SK-N-SH treated with all-trans-retinoic acid at 6 μM for 48 hours (cell line): ENCODE measurements around the gene STUM.

ENCODE experiments used
- ATAC-seq: fragments of 200-7000 bp; cut with Tn5 transposase; 3 replicates; pipeline ENCODE4 v1.9.1; 2020; ENCODE audit warnings: mild to moderate bottlenecking, moderate library complexity
- ARNTL ChIP-seq: fragments of 450-650 bp; formaldehyde crosslinking; IDR thresholded peaks from 2 replicates; pipeline ENCODE4 v1.5.0; 2020; ENCODE audit warnings: low read depth, mild to moderate bottlenecking, moderate library complexity, borderline replicate concordance
- CSDC2 ChIP-seq: fragments of 250-450 bp; sonication (Bioruptor Pico); IDR thresholded peaks from 2 replicates; pipeline ENCODE4 v1.5.0; 2020; ENCODE audit warnings: mild to moderate bottlenecking, moderate library complexity
- ESRRG ChIP-seq: fragments of 250-450 bp; sonication (Bioruptor Pico); IDR thresholded peaks from 2 replicates; pipeline ENCODE4 v1.6.1; 2021; ENCODE audit warnings: mild to moderate bottlenecking
- GLIS3 ChIP-seq: fragments of 250-450 bp; sonication (Bioruptor Pico); IDR thresholded peaks from 2 replicates; pipeline ENCODE4 v1.5.0; 2020; ENCODE audit warnings: mild to moderate bottlenecking, moderate library complexity
- OSR1 ChIP-seq: fragments of 250-450 bp; sonication (Bioruptor Pico); IDR thresholded peaks from 2 replicates; pipeline ENCODE4 v1.8.0; 2022; ENCODE audit warnings: moderate library complexity, mild to moderate bottlenecking, inconsistent platforms
- PPARA ChIP-seq: fragments of 250-450 bp; sonication (Bioruptor Pico); IDR thresholded peaks from 2 replicates; pipeline ENCODE4 v1.5.0; 2020; ENCODE audit warnings: mild to moderate bottlenecking, borderline replicate concordance
- RARB ChIP-seq: fragments of 250-450 bp; sonication (Bioruptor Pico); IDR thresholded peaks from 2 replicates; pipeline ENCODE4 v1.8.0; 2021; ENCODE audit warnings: mild to moderate bottlenecking, moderate library complexity
- SNAI2 ChIP-seq: fragments of 250-450 bp; sonication (Bioruptor Pico); IDR thresholded peaks from 2 replicates; pipeline ENCODE4 v1.5.0; 2020; ENCODE audit warnings: mild to moderate bottlenecking, moderate library complexity
- TCF4 ChIP-seq: fragments of 250-450 bp; sonication (Bioruptor Pico); IDR thresholded peaks from 2 replicates; pipeline ENCODE4 v1.8.0; 2021; ENCODE audit warnings: mild to moderate bottlenecking, moderate library complexity, borderline replicate concordance
- TOX ChIP-seq: fragments of 250-450 bp; sonication (Bioruptor Pico); IDR thresholded peaks from 2 replicates; pipeline ENCODE4 v1.8.0; 2021; ENCODE audit warnings: mild to moderate bottlenecking, moderate library complexity, borderline replicate concordance
- ZC3H10 ChIP-seq: fragments of 250-450 bp; sonication (Bioruptor Pico); IDR thresholded peaks from 2 replicates; pipeline ENCODE4 v1.5.1; 2021; ENCODE audit warnings: mild to moderate bottlenecking, moderate library complexity
- ZFP3 ChIP-seq: fragments of 250-450 bp; sonication (Bioruptor Pico); IDR thresholded peaks from 2 replicates; pipeline ENCODE4 v1.5.0; 2020; ENCODE audit warnings: mild to moderate bottlenecking, moderate library complexity
- ZFP30 ChIP-seq: fragments of 450-650 bp; formaldehyde crosslinking; IDR thresholded peaks from 2 replicates; pipeline ENCODE4 v1.5.0; 2022; ENCODE audit warnings: mild to moderate bottlenecking, moderate library complexity
- ZNF565 ChIP-seq: fragments of 450-650 bp; formaldehyde crosslinking; conservative IDR thresholded peaks from 2 replicates; pipeline ENCODE4 v1.5.0; 2020; ENCODE audit warnings: low read depth, mild to moderate bottlenecking, moderate library complexity
- ZNF70 ChIP-seq: fragments of 450-650 bp; formaldehyde crosslinking; IDR thresholded peaks from 2 replicates; pipeline ENCODE4 v1.5.0; 2020; ENCODE audit warnings: mild to moderate bottlenecking, moderate library complexity
- ZNF8 ChIP-seq: fragments of 450-650 bp; formaldehyde crosslinking; IDR thresholded peaks from 2 replicates; pipeline ENCODE4 v1.5.0; 2020; ENCODE audit warnings: mild to moderate bottlenecking, moderate library complexity
- TF ChIP-seq, protein P1 (sequence below): fragments of 250-450 bp; sonication (Bioruptor Pico); IDR thresholded peaks from 2 replicates; pipeline ENCODE4 v1.8.0; 2021; ENCODE audit warnings: low read depth, mild to moderate bottlenecking, moderate library complexity, borderline replicate concordance
- TF ChIP-seq, protein P2 (sequence below): fragments of 250-450 bp; sonication (Bioruptor Pico); IDR thresholded peaks from 2 replicates; pipeline ENCODE4 v1.5.0; 2020; ENCODE audit warnings: mild to moderate bottlenecking, moderate library complexity
- TF ChIP-seq, protein P3 (sequence below): fragments of 250-450 bp; sonication (Bioruptor Pico); IDR thresholded peaks from 2 replicates; pipeline ENCODE4 v1.8.0; 2020; ENCODE audit warnings: mild to moderate bottlenecking, moderate library complexity, borderline replicate concordance
- TF ChIP-seq, protein P4 (sequence below): fragments of 250-450 bp; sonication (Bioruptor Pico); IDR thresholded peaks from 2 replicates; pipeline ENCODE4 v1.5.1; 2020; ENCODE audit warnings: low read depth, mild to moderate bottlenecking, moderate library complexity

Gene STUM

DNA sequence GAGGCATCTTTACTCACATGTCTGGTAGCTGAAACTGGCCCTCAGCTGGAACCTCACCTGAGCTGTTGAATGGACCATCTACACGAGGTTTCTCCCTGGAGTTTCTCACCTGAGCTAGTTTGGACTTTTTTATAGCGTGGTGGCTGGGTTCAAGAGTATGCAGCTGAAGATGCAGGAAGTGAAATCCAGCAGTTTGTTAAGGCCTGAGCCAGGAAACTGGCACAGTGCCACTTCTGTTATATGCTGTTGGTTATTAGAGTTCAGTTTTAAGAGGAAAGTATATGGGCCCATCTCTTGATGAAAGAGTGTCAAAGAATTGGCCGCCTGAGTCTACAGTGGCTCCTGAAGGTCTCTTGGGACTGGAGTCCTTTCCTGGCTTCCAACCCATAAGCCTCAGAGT is 35.6 kb downstream of the STUM start:
- ATAC-seq = no peak
- TF ChIP-seq, protein P1, sequence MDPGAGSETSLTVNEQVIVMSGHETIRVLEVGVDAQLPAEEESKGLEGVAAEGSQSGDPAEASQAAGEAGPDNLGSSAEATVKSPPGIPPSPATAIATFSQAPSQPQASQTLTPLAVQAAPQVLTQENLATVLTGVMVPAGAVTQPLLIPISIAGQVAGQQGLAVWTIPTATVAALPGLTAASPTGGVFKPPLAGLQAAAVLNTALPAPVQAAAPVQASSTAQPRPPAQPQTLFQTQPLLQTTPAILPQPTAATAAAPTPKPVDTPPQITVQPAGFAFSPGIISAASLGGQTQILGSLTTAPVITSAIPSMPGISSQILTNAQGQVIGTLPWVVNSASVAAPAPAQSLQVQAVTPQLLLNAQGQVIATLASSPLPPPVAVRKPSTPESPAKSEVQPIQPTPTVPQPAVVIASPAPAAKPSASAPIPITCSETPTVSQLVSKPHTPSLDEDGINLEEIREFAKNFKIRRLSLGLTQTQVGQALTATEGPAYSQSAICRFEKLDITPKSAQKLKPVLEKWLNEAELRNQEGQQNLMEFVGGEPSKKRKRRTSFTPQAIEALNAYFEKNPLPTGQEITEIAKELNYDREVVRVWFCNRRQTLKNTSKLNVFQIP (CRISPR knock-in tag) = no peak
- TF ChIP-seq PPARA (CRISPR knock-in tag) (no peak), ZNF8 (CRISPR knock-in tag) (no peak)
- TF ChIP-seq, protein P2, sequence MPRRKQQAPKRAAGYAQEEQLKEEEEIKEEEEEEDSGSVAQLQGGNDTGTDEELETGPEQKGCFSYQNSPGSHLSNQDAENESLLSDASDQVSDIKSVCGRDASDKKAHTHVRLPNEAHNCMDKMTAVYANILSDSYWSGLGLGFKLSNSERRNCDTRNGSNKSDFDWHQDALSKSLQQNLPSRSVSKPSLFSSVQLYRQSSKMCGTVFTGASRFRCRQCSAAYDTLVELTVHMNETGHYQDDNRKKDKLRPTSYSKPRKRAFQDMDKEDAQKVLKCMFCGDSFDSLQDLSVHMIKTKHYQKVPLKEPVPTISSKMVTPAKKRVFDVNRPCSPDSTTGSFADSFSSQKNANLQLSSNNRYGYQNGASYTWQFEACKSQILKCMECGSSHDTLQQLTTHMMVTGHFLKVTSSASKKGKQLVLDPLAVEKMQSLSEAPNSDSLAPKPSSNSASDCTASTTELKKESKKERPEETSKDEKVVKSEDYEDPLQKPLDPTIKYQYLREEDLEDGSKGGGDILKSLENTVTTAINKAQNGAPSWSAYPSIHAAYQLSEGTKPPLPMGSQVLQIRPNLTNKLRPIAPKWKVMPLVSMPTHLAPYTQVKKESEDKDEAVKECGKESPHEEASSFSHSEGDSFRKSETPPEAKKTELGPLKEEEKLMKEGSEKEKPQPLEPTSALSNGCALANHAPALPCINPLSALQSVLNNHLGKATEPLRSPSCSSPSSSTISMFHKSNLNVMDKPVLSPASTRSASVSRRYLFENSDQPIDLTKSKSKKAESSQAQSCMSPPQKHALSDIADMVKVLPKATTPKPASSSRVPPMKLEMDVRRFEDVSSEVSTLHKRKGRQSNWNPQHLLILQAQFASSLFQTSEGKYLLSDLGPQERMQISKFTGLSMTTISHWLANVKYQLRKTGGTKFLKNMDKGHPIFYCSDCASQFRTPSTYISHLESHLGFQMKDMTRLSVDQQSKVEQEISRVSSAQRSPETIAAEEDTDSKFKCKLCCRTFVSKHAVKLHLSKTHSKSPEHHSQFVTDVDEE (CRISPR knock-in tag) = no peak

DNA sequence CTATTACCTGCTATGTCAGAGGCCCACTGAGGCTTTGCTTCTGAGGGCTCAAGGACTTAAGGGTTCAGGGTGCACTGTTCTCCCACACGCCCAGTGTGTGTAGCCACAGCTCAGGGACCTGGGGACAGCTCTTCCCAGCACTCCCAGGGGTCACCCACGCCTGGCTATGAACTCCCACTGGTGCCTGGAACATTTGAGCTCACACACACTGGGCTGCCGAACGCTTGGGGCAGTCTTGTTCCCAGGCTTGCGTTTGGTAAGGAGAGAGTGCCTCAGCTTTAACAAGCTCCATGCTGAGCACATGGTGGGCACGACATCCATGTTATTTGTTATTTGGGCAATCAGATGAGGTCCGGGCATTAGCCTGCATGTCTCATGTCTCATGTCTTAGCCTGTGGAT is 37.6 kb downstream of the STUM start:
- TF ChIP-seq TOX (CRISPR knock-in tag) (no peak), OSR1 (no peak), RARB (no peak), GLIS3 (CRISPR knock-in tag) (no peak), PPARA (CRISPR knock-in tag) (no peak), SNAI2 (CRISPR knock-in tag) (no peak), ZC3H10 (CRISPR knock-in tag) (no peak), ZFP30 (CRISPR knock-in tag) (no peak), ZNF8 (CRISPR knock-in tag) (no peak), ZFP3 (CRISPR knock-in tag) (no peak)
- TF ChIP-seq, protein P3, sequence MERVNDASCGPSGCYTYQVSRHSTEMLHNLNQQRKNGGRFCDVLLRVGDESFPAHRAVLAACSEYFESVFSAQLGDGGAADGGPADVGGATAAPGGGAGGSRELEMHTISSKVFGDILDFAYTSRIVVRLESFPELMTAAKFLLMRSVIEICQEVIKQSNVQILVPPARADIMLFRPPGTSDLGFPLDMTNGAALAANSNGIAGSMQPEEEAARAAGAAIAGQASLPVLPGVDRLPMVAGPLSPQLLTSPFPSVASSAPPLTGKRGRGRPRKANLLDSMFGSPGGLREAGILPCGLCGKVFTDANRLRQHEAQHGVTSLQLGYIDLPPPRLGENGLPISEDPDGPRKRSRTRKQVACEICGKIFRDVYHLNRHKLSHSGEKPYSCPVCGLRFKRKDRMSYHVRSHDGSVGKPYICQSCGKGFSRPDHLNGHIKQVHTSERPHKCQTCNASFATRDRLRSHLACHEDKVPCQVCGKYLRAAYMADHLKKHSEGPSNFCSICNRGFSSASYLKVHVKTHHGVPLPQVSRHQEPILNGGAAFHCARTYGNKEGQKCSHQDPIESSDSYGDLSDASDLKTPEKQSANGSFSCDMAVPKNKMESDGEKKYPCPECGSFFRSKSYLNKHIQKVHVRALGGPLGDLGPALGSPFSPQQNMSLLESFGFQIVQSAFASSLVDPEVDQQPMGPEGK (CRISPR knock-in tag) = no peak
- TF ChIP-seq, protein P1 (CRISPR knock-in tag) = no peak
- TF ChIP-seq, protein P4, sequence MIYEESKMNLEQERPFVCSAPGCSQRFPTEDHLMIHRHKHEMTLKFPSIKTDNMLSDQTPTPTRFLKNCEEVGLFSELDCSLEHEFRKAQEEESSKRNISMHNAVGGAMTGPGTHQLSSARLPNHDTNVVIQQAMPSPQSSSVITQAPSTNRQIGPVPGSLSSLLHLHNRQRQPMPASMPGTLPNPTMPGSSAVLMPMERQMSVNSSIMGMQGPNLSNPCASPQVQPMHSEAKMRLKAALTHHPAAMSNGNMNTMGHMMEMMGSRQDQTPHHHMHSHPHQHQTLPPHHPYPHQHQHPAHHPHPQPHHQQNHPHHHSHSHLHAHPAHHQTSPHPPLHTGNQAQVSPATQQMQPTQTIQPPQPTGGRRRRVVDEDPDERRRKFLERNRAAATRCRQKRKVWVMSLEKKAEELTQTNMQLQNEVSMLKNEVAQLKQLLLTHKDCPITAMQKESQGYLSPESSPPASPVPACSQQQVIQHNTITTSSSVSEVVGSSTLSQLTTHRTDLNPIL (CRISPR knock-in tag) = no peak
- no peak for ATAC-seq

DNA sequence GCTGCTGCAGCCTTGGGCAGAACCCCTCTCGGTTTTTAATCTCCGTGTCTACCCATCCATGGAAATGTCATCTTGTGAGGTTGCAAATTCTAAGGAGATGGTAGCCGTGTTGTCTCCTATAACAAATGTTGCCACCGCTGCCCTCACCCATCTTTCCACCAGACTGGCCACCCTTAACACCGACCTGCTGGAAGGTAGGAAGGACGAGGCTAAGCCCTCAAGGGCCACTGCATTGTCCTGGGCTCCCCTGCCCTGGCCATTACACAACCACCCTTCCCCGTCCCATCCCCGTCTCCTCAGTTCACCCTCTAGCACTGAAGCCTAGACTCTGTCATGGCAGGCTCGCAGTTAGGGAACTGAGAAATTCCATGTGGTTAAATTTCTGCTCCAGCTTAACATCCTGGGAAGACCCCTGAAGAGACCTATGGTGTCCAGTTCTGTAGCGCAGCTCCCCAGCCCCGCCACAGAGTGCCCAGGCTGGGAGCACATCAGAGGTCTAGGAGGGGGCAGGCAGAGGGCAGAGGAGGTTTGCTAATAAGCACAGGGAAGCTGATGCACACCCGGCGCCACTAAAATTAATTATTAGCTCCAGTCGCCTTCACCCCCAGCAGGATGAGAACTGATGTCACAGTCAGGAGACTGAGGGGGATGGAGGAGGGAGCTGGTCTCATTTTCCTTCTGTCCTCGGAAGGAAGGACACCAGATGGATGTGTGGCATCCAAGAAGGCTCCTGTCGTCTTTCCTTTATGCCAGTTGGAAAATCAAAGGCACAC is 38.3 kb downstream of the STUM start:
- TF ChIP-seq ZC3H10 (CRISPR knock-in tag) (no peak), CSDC2 (no peak), ESRRG (CRISPR knock-in tag) (no peak), TCF4 (no peak), ARNTL (CRISPR knock-in tag) (no peak), ZFP30 (CRISPR knock-in tag) (no peak), SNAI2 (CRISPR knock-in tag) (no peak), ZNF565 (CRISPR knock-in tag) (no peak), TOX (CRISPR knock-in tag) (no peak), ZFP3 (CRISPR knock-in tag) (no peak), RARB (no peak), PPARA (CRISPR knock-in tag) (no peak), GLIS3 (CRISPR knock-in tag) (no peak), ZNF70 (CRISPR knock-in tag) (no peak)
- TF ChIP-seq, protein P4 (CRISPR knock-in tag) = no peak
- TF ChIP-seq, protein P2 (CRISPR knock-in tag) = no peak
- TF ChIP-seq, protein P1 (CRISPR knock-in tag) = no peak
- no peak for ATAC-seq
